Tibial artery (tissue), 4 donors: ENCODE data around the gene GAPVD1.

ENCODE experiments used
- DNase-seq, 2 donors: peaks; one replicate each; pipeline ENCODE4 v3.0.0-alpha.2; 2019
- H3K27ac ChIP-seq, 2 donors: fragments of 200-600 bp; sonication (generic) in 1 of 2; 1 replicate in 1 of 2; 2 replicates in 1 of 2; pipeline ENCODE4 v1.5.1; 2018 to 2019; ENCODE audit warnings: mild to moderate bottlenecking in 1 of 2
- H3K27me3 ChIP-seq, 2 donors: fragments of 200-600 bp; sonication (generic) in 1 of 2; one replicate each; pipeline versions ENCODE4 v1.5.1 to v1.6.0; 2016 to 2019
- H3K36me3 ChIP-seq, 3 donors: fragments of 200-600 bp; sonication (generic) in 2 of 3; one replicate each; pipeline ENCODE4 v1.5.1; 2016 to 2019; ENCODE audit warnings: mild to moderate bottlenecking in 2 of 3
- H3K4me1 ChIP-seq, 4 donors: fragments of 200-600 bp; sonication (generic) in 2 of 4; 1 replicate in 3 of 4; 2 replicates in 1 of 4; pipeline ENCODE4 v1.5.1; 2016 to 2019
- H3K4me3 ChIP-seq, 2 donors: fragments of 200-600 bp; sonication (generic) in 1 of 2; 1 replicate in 1 of 2; 2 replicates in 1 of 2; pipeline ENCODE4 v1.5.1; 2018 to 2019; ENCODE audit warnings: mild to moderate bottlenecking in 2 of 2
- H3K9me3 ChIP-seq, 3 donors: fragments of 200-600 bp; sonication (generic) in 1 of 3; one replicate each; pipeline ENCODE4 v1.5.1; 2016 to 2019
- intact Hi-C: fragments of 100-400 bp; cut with DNase I; formaldehyde crosslinking; loops from one replicate; pipeline ENCODE4 v1.15.0; 2023; ENCODE audit warnings: low total_unique reads
- TF ChIP-seq, protein P1 (sequence below), 2 experiments: fragments of 200-600 bp in 1 of 2; fragments of 450-650 bp in 1 of 2; IDR thresholded peaks; one replicate each; pipeline ENCODE4 v1.5.1; 2017 to 2019; ENCODE audit warnings: antibody characterized with exemption in 2 of 2, mild to moderate bottlenecking in 1 of 2, moderate library complexity in 1 of 2

GAPVD1 gene

DNA sequence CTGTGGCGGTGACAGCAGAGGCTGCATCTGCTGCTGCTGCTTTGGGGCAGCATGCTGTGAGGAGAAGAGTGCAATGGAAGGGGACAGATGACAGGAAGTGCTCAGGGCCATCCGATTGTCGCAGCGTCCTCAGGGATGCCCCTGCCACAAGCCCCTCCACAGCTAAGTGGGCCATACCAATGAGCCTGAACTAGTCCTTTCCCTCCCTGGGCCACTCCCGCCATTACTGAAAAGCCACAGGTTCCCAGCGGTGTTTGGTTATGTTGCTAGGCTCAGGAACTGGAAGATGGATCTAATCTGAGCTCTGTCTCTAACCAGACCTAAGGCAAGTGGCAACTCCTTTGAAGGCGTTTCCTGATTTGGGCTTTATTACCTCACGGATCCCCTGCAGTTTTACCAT is 109.2 kb downstream of the GAPVD1 start:
- Histone ChIP-seq H3K27me3 (peaks cover 0 to under 1% of the 10 kb centered on the region in 2 donors), H3K4me3 (no peak overlapping the region), H3K9me3 (no peaks in the 10 kb centered on the region), H3K36me3 (peaks cover 0 to 20% (median 10%) of the 10 kb centered on the region in 3 donors), H3K4me1 (peaks cover 0 to 9% (median 4%) of the 10 kb centered on the region in 4 donors), H3K27ac (no peak overlapping the region)
- DNase-seq: no peak
- TF ChIP-seq, protein P1, sequence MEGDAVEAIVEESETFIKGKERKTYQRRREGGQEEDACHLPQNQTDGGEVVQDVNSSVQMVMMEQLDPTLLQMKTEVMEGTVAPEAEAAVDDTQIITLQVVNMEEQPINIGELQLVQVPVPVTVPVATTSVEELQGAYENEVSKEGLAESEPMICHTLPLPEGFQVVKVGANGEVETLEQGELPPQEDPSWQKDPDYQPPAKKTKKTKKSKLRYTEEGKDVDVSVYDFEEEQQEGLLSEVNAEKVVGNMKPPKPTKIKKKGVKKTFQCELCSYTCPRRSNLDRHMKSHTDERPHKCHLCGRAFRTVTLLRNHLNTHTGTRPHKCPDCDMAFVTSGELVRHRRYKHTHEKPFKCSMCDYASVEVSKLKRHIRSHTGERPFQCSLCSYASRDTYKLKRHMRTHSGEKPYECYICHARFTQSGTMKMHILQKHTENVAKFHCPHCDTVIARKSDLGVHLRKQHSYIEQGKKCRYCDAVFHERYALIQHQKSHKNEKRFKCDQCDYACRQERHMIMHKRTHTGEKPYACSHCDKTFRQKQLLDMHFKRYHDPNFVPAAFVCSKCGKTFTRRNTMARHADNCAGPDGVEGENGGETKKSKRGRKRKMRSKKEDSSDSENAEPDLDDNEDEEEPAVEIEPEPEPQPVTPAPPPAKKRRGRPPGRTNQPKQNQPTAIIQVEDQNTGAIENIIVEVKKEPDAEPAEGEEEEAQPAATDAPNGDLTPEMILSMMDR (IDR thresholded peaks at IDR 0.05): no peak
- intact Hi-C loops: loop anchor here (5.0 kb wide), 1 partner anchor 598 kb away; the partner anchor contains the start of gene NR6A1

DNA sequence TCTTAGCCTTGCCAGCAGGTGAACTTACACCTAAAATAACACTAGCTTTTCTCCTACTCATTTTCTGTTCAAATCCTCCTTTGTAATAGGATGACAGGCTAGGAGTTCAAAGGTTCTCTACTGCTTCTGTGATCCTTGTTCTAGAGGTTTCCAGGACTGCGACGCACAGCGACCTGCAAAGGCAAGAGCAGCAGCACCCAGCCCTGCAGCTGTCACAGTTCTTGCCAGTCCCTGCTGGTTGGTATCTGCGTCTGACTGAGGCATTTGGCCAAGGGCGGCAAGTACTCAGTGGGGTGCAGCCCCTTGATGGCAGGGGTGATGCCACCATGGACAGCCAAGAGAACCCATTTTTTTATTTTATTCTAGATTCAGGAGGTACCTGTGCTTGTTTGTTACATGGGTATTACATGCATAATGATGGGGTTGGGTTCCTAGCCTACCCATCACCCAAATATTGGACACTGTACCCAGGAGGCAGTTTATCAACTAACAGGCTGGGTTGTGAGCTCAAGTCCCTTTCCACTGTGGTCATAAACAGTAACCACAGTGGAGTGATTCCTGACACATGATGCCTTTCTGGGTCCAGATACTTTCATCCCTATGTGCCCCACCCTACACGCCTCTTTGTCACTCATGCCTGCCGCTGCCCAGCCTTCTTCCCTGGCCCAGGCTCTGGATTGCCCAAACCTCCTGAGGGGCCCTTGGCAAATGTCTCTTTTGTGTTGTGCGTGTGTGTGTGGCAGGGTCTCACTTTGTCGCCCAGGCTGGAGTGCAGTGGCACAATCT is 111.0 kb downstream of the GAPVD1 start:
- no peak for DNase-seq
- Histone ChIP-seq H3K9me3 (no peaks in the 10 kb centered on the region), H3K4me3 (no peak overlapping the region), H3K27ac (no peak overlapping the region), H3K36me3 (peaks cover 0 to 7% (median 0%) of the 10 kb centered on the region in 3 donors), H3K27me3 (peaks cover 0 to 19% of the 10 kb centered on the region in 2 donors), H3K4me1 (peaks cover 0 to 9% (median 4%) of the 10 kb centered on the region in 4 donors)
- intact Hi-C loops: loop anchor here (5.0 kb wide), 1 partner anchor 600 kb away; the partner anchor contains the start of gene NR6A1
- TF ChIP-seq, protein P1 (IDR thresholded peaks at IDR 0.05): no peak

- intact Hi-C loops: loop anchor here (5.0 kb wide), 1 partner anchor 602 kb away; the partner anchor contains the start of gene NR6A1
- peak in 1 of 2 donors; percentile 37 for DNase-seq
Measured at GRCh38 chr9:125374443-125375309, 113.0 kb downstream of the GAPVD1 start.

DNA sequence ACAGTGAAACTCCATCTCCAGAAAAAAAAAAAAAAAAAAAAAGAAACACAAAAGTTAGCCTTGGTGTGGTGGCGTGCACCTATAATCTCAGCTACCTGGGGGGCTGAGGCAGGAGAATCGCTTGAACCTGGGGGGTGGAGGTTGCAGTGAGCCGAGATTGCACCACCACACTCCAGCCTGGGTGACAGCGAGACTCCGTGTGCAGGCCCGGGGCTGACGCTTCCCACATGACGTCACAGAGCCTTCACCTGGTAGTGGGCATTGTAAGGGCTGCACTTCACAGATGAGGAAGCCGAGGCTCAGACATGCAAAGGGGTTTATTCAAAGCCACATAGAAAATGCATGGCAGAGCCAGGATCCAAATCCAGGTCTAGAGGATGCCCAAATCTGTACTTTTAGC is 114.2 kb downstream of the GAPVD1 start:
- DNase-seq: no peak
- intact Hi-C loops: no loop called here

More at GRCh38 chr9:125374443-125375309, 113.0 kb downstream of the GAPVD1 start:
- Histone ChIP-seq H3K4me3 (peak overlapping the region; percentile 18 to 36), H3K36me3 (no peaks in the 10 kb centered on the region), H3K27ac (no peak overlapping the region), H3K4me1 (peaks cover 0 to 9% (median 4%) of the 10 kb centered on the region in 4 donors), H3K27me3 (peaks cover 0 to 27% of the 10 kb centered on the region in 2 donors), H3K9me3 (no peaks in the 10 kb centered on the region)
- TF ChIP-seq, protein P1 (IDR thresholded peaks at IDR 0.05): peak; percentile 77 to 85

More for the DNA sequence above, 114.2 kb downstream of the GAPVD1 start:
- Histone ChIP-seq H3K27ac (no peak overlapping the region), H3K36me3 (no peaks in the 10 kb centered on the region), H3K27me3 (peaks cover 0 to 32% of the 10 kb centered on the region in 2 donors), H3K4me1 (peaks cover 0 to 9% (median 4%) of the 10 kb centered on the region in 4 donors), H3K4me3 (no peak overlapping the region), H3K9me3 (no peaks in the 10 kb centered on the region)
- TF ChIP-seq, protein P1 (IDR thresholded peaks at IDR 0.05): no peak
